ENCODE results near the gene NRG2.

The NRG2 gene

GRCh38 chr5:140041492-140042392, 1.4 kb downstream of the NRG2 start:
- in situ Hi-C loops (cut with HindIII; ENCODE audit: low sequenced_read_pairs) = no loop called here

GRCh38 chr5:140041099-140041491, 2.0 kb downstream of the NRG2 start:
- in situ Hi-C loops (cut with HindIII; ENCODE audit: low sequenced_read_pairs) = no loop called here

- in situ Hi-C loops (cut with HindIII; ENCODE audit: low sequenced_read_pairs) = no loop called here
Observed at GRCh38 chr5:140040358-140040757, 2.7 kb downstream of the NRG2 start.

GRCh38 chr5:140039561-140039960, 3.5 kb downstream of the NRG2 start:
- in situ Hi-C loops (cut with HindIII; ENCODE audit: low sequenced_read_pairs) = no loop called here

- in situ Hi-C loops (cut with HindIII; ENCODE audit: low sequenced_read_pairs) = no loop called here
Observed at GRCh38 chr5:140038373-140038957, 4.6 kb downstream of the NRG2 start.

GRCh38 chr5:140037012-140037411, 6.1 kb downstream of the NRG2 start:
- in situ Hi-C loops (cut with HindIII; ENCODE audit: low sequenced_read_pairs) = no loop called here

- in situ Hi-C loops (cut with HindIII; ENCODE audit: low sequenced_read_pairs) = no loop called here
Observed at GRCh38 chr5:140035881-140036280, 7.2 kb downstream of the NRG2 start.

- in situ Hi-C loops (cut with HindIII; ENCODE audit: low sequenced_read_pairs) = no loop called here
Observed at GRCh38 chr5:140033037-140033760, 9.9 kb downstream of the NRG2 start.

- in situ Hi-C loops (cut with HindIII; ENCODE audit: low sequenced_read_pairs) = no loop called here
Observed at GRCh38 chr5:140032296-140032695, 10.8 kb downstream of the NRG2 start.

- in situ Hi-C loops (cut with HindIII; ENCODE audit: low sequenced_read_pairs) = no loop called here
Observed at GRCh38 chr5:140027807-140028206, 15.3 kb downstream of the NRG2 start.

- in situ Hi-C loops (cut with HindIII; ENCODE audit: low sequenced_read_pairs) = no loop called here
Observed at GRCh38 chr5:140025736-140026135, 17.4 kb downstream of the NRG2 start.

GRCh38 chr5:140024928-140025327, 18.2 kb downstream of the NRG2 start:
- in situ Hi-C loops (cut with HindIII; ENCODE audit: low sequenced_read_pairs) = no loop called here

- in situ Hi-C loops (cut with HindIII; ENCODE audit: low sequenced_read_pairs) = no loop called here
Observed at GRCh38 chr5:140023611-140024191, 19.4 kb downstream of the NRG2 start.

- in situ Hi-C loops (cut with HindIII; ENCODE audit: low sequenced_read_pairs) = no loop called here
Observed at GRCh38 chr5:140020601-140021177, 22.4 kb downstream of the NRG2 start.

GRCh38 chr5:140018920-140019644, 24.0 kb downstream of the NRG2 start:
- in situ Hi-C loops (cut with HindIII; ENCODE audit: low sequenced_read_pairs) = no loop called here

GRCh38 chr5:140018517-140018916, 24.6 kb downstream of the NRG2 start:
- in situ Hi-C loops (cut with HindIII; ENCODE audit: low sequenced_read_pairs) = no loop called here

GRCh38 chr5:140018096-140018481, 25.0 kb downstream of the NRG2 start:
- in situ Hi-C loops (cut with HindIII; ENCODE audit: low sequenced_read_pairs) = no loop called here

- in situ Hi-C loops (cut with HindIII; ENCODE audit: low sequenced_read_pairs) = no loop called here
Observed at GRCh38 chr5:140017397-140018095, 25.6 kb downstream of the NRG2 start.

- in situ Hi-C loops (cut with HindIII; ENCODE audit: low sequenced_read_pairs) = no loop called here
Observed at GRCh38 chr5:140015706-140016105, 27.4 kb downstream of the NRG2 start.

- in situ Hi-C loops (cut with HindIII; ENCODE audit: low sequenced_read_pairs) = no loop called here
Observed at GRCh38 chr5:140014751-140015150, 28.3 kb downstream of the NRG2 start.

All from DLD1 (cell line).